ENCODE data around the gene SPINT2. TPM values are rescaled to one million over a fixed set of nuclear protein-coding genes. Genes with fewer than 3 reads are reported as not detected.
"Not testable (repeated sequence)": the region's sequence is repeated elsewhere in the genome, so short reads cannot be mapped to it uniquely, and the experiment has no call there.

Gene SPINT2
- total and polyA plus RNA-seq, 5 donors: 5.7 to 16.6 (median 10.5) TPM

GRCh38 chr19:38253788-38254187 lies 10.6 kb upstream of the SPINT2 start:
- peaks cover 4% of the 10 kb centered on the region for H3K4me1 ChIP-seq (ENCODE audit: control insufficient read depth, insufficient read depth, low read length)
- ATAC-seq (no peak), DNase-seq (no peak)
- no peaks in the 10 kb centered on the region for H3K9me3 ChIP-seq (ENCODE audit: control insufficient read depth, low read length)
- H3K27me3 ChIP-seq (ENCODE audit: control insufficient read depth, insufficient read depth): no peaks in the 10 kb centered on the region
- WGBS: 85% methylated on average over 5 of the region's 5 CpGs
- H3K27ac ChIP-seq (ENCODE audit: low read length): peak overlapping the region; percentile 96
- intact Hi-C loops (cut with DNase I): loop anchor here in 2 of 4 donors (5.0 to 10.0 kb wide), 2 partner anchors 69 to 349 kb away; partner anchors contain the start of genes SIPA1L3 (in 1 of the 2) and WDR87 (in 1 of the 2)
- H3K4me3 ChIP-seq (ENCODE audit: low read length): no peak overlapping the region

- DNase-seq: no peak
- H3K4me3 ChIP-seq (ENCODE audit: low read length): peak overlapping the region; percentile 72
- no peaks in the 10 kb centered on the region for H3K27me3 ChIP-seq (ENCODE audit: control insufficient read depth, insufficient read depth)
- intact Hi-C loops (cut with DNase I): loop anchor here in 1 of 4 donors (5.0 to 10.0 kb wide), 2 partner anchors 62 to 351 kb away; partner anchors contain the start of genes KCNK6, SIPA1L3, WDR87 and YIF1B
- H3K9me3 ChIP-seq (ENCODE audit: control insufficient read depth, low read length): no peaks in the 10 kb centered on the region
- ATAC-seq: no peak
- WGBS: 30% methylated on average over 17 of the region's 17 CpGs
- peak overlapping the region; percentile 84 for H3K27ac ChIP-seq (ENCODE audit: low read length)
- H3K4me1 ChIP-seq (ENCODE audit: control insufficient read depth, insufficient read depth, low read length): peaks cover 4% of the 10 kb centered on the region
Measured at GRCh38 chr19:38255383-38256014, 8.9 kb upstream of the SPINT2 start.

- ATAC-seq; H3K27me3 ChIP-seq (ENCODE audit: control insufficient read depth, insufficient read depth); H3K4me3 ChIP-seq (ENCODE audit: low read length); intact Hi-C loops (cut with DNase I); H3K4me1 ChIP-seq (ENCODE audit: control insufficient read depth, insufficient read depth, low read length); H3K9me3 ChIP-seq (ENCODE audit: control insufficient read depth, low read length); H3K27ac ChIP-seq (ENCODE audit: low read length): not testable (repeated sequence)
- peak in 1 of 3 donors; percentile 1 for DNase-seq
- 92% methylated on average over 12 of the region's 12 CpGs for WGBS
Measured at GRCh38 chr19:38261942-38262341, 2.4 kb upstream of the SPINT2 start.

- Histone ChIP-seq H3K4me3 (ENCODE audit: low read length) (no peak overlapping the region), H3K9me3 (ENCODE audit: control insufficient read depth, low read length) (no peaks in the 10 kb centered on the region), H3K27me3 (ENCODE audit: control insufficient read depth, insufficient read depth) (no peaks in the 10 kb centered on the region), H3K4me1 (ENCODE audit: control insufficient read depth, insufficient read depth, low read length) (no peaks in the 10 kb centered on the region), H3K27ac (ENCODE audit: low read length) (no peak overlapping the region)
- no peak for DNase-seq
- 90% methylated on average over 7 of the region's 7 CpGs for WGBS
- no peak for ATAC-seq
- intact Hi-C loops (cut with DNase I): no loop called here
Measured at GRCh38 chr19:38262585-38263268, 1.6 kb upstream of the SPINT2 start.

- DNase-seq (peak; percentile 53 to 73 (median 69)), ATAC-seq (peak; percentile 68 to 75)
- H3K27ac ChIP-seq (ENCODE audit: low read length): no peak overlapping the region
- H3K27me3 ChIP-seq (ENCODE audit: control insufficient read depth, insufficient read depth): no peaks in the 10 kb centered on the region
- no peaks in the 10 kb centered on the region for H3K9me3 ChIP-seq (ENCODE audit: control insufficient read depth, low read length)
- intact Hi-C loops (cut with DNase I): no loop called here
- WGBS: 9% methylated on average over 34 of the region's 34 CpGs
- H3K4me1 ChIP-seq (ENCODE audit: control insufficient read depth, insufficient read depth, low read length): no peaks in the 10 kb centered on the region
- H3K4me3 ChIP-seq (ENCODE audit: low read length): peak overlapping the region; percentile 41
Measured at GRCh38 chr19:38263689-38264485, 486 bp upstream of the SPINT2 start.

- H3K27ac ChIP-seq (ENCODE audit: low read length): no peak overlapping the region
Measured at GRCh38 chr19:38265213-38265861, 964 bp downstream of the SPINT2 start.

GRCh38 chr19:38265921-38266429 lies 1.6 kb downstream of the SPINT2 start:
- intact Hi-C loops (cut with DNase I): no loop called here
- no peaks in the 10 kb centered on the region for H3K27me3 ChIP-seq (ENCODE audit: control insufficient read depth, insufficient read depth)
- H3K9me3 ChIP-seq (ENCODE audit: control insufficient read depth, low read length): no peaks in the 10 kb centered on the region
- ATAC-seq (no peak), DNase-seq (peak in 1 of 3 donors; percentile 22)
- H3K4me1 ChIP-seq (ENCODE audit: control insufficient read depth, insufficient read depth, low read length): no peaks in the 10 kb centered on the region
- H3K27ac ChIP-seq (ENCODE audit: low read length): no peak overlapping the region
- 92% methylated on average over 12 of the region's 12 CpGs for WGBS
- H3K4me3 ChIP-seq (ENCODE audit: low read length): no peak overlapping the region

More at GRCh38 chr19:38265213-38265861, 964 bp downstream of the SPINT2 start:
- H3K4me3 ChIP-seq (ENCODE audit: low read length): no peak overlapping the region
- no peaks in the 10 kb centered on the region for H3K27me3 ChIP-seq (ENCODE audit: control insufficient read depth, insufficient read depth)
- H3K4me1 ChIP-seq (ENCODE audit: control insufficient read depth, insufficient read depth, low read length): no peaks in the 10 kb centered on the region
- DNase-seq: peak in 1 of 3 donors; percentile 64
- intact Hi-C loops (cut with DNase I): no loop called here
- ATAC-seq: peak; percentile 31 to 34
- H3K9me3 ChIP-seq (ENCODE audit: control insufficient read depth, low read length): no peaks in the 10 kb centered on the region
- WGBS: 71% methylated on average over 14 of the region's 14 CpGs

- Histone ChIP-seq H3K27me3 (ENCODE audit: control insufficient read depth, insufficient read depth) (no peaks in the 10 kb centered on the region), H3K9me3 (ENCODE audit: control insufficient read depth, low read length) (no peaks in the 10 kb centered on the region), H3K27ac (ENCODE audit: low read length) (no peak overlapping the region), H3K4me1 (ENCODE audit: control insufficient read depth, insufficient read depth, low read length) (no peaks in the 10 kb centered on the region), H3K4me3 (ENCODE audit: low read length) (no peak overlapping the region)
- WGBS: 76% methylated on average over 12 of the region's 12 CpGs
- intact Hi-C loops (cut with DNase I): no loop called here
- ATAC-seq (no peak), DNase-seq (no peak)
Measured at GRCh38 chr19:38266981-38267597, 2.7 kb downstream of the SPINT2 start.

GRCh38 chr19:38267761-38268483 lies 3.5 kb downstream of the SPINT2 start:
- Histone ChIP-seq H3K27me3 (ENCODE audit: control insufficient read depth, insufficient read depth) (no peaks in the 10 kb centered on the region), H3K4me1 (ENCODE audit: control insufficient read depth, insufficient read depth, low read length) (no peaks in the 10 kb centered on the region), H3K9me3 (ENCODE audit: control insufficient read depth, low read length) (no peaks in the 10 kb centered on the region), H3K4me3 (ENCODE audit: low read length) (no peak overlapping the region), H3K27ac (ENCODE audit: low read length) (no peak overlapping the region)
- WGBS: 71% methylated on average over 12 of the region's 12 CpGs
- DNase-seq: no peak
- intact Hi-C loops (cut with DNase I): no loop called here
- peak in 1 of 2 donors; percentile 10 for ATAC-seq

GRCh38 chr19:38268539-38268938 lies 4.2 kb downstream of the SPINT2 start:
- Histone ChIP-seq H3K27ac (ENCODE audit: low read length) (no peak overlapping the region), H3K4me1 (ENCODE audit: control insufficient read depth, insufficient read depth, low read length) (no peaks in the 10 kb centered on the region), H3K27me3 (ENCODE audit: control insufficient read depth, insufficient read depth) (no peaks in the 10 kb centered on the region), H3K4me3 (ENCODE audit: low read length) (no peak overlapping the region), H3K9me3 (ENCODE audit: control insufficient read depth, low read length) (no peaks in the 10 kb centered on the region)
- intact Hi-C loops (cut with DNase I): no loop called here
- ATAC-seq: no peak
- WGBS: 81% methylated on average over 8 of the region's 8 CpGs
- DNase-seq: no peak

All from right cardiac atrium (tissue), 5 donors.